ENCODE data around the gene FXN. TPM values are rescaled to one million over a fixed set of nuclear protein-coding genes. Genes with fewer than 3 reads are reported as not detected.
"Not testable (repeated sequence)": the region's sequence is repeated elsewhere in the genome, so short reads cannot be mapped to it uniquely, and the experiment has no call there.

The FXN gene
- total and polyA plus RNA-seq, 5 donors from 2014 or later = 15.4 to 58.7 (median 44.0) TPM

- Histone ChIP-seq H3K9me3 (ENCODE audit: control insufficient read depth in 2 of 2, low read length in 2 of 2) (no peaks in the 10 kb centered on the region), H3K36me3 (ENCODE audit: control insufficient read depth, insufficient read depth, low read length) (no peaks in the 10 kb centered on the region), H3K27ac (ENCODE audit: insufficient read depth, low read length, poor library complexity, severe bottlenecking) (no peak overlapping the region), H3K4me3 (ENCODE audit: low read depth, low read length) (no peak overlapping the region), H3K4me1 (ENCODE audit: control insufficient read depth, insufficient read depth, low read length, poor library complexity, severe bottlenecking) (no peaks in the 10 kb centered on the region), H3K27me3 (ENCODE audit: control insufficient read depth, insufficient read depth, low read length) (no peaks in the 10 kb centered on the region)
- ATAC-seq (ENCODE audit: low read depth in 2 of 2) (no peak), DNase-seq (no peak)
- Mint-ChIP-seq H3K27me3 (no peaks in the 10 kb centered on the region), H3K4me3 (no peak overlapping the region), H3K27ac (no peak overlapping the region), H3K36me3 (peaks cover 7% of the 10 kb centered on the region), H3K4me1 (no peaks in the 10 kb centered on the region), H3K9me3 (peaks cover 0 to 2% (median 0%) of the 10 kb centered on the region in 7 donors)
Measured at GRCh38 chr9:69107771-69108170, 72.2 kb downstream of the FXN start.

- H3K4me1 Mint-ChIP-seq, H3K27ac Mint-ChIP-seq, DNase-seq: not testable (repeated sequence)
Measured at GRCh38 chr9:69108706-69109105, 73.2 kb downstream of the FXN start.

GRCh38 chr9:69109152-69109551 is 73.6 kb downstream of the FXN start:
- H3K36me3 ChIP-seq (ENCODE audit: control insufficient read depth, insufficient read depth, low read length) = no peaks in the 10 kb centered on the region
- no peak overlapping the region for H3K4me3 ChIP-seq (ENCODE audit: low read depth, low read length)
- ATAC-seq (ENCODE audit: low read depth in 2 of 2) = no peak
- H3K4me1 Mint-ChIP-seq = peaks cover 0 to 2% (median 0%) of the 10 kb centered on the region in 4 donors
- H3K4me3 Mint-ChIP-seq = no peak overlapping the region
- no peak overlapping the region for H3K27ac ChIP-seq (ENCODE audit: insufficient read depth, low read length, poor library complexity, severe bottlenecking)
- peaks cover 0 to 2% (median 0%) of the 10 kb centered on the region in 7 donors for H3K9me3 Mint-ChIP-seq
- peaks cover 7% of the 10 kb centered on the region for H3K27me3 Mint-ChIP-seq
- no peaks in the 10 kb centered on the region for H3K4me1 ChIP-seq (ENCODE audit: control insufficient read depth, insufficient read depth, low read length, poor library complexity, severe bottlenecking)
- peaks cover 7% of the 10 kb centered on the region for H3K36me3 Mint-ChIP-seq
- no peaks in the 10 kb centered on the region for H3K27me3 ChIP-seq (ENCODE audit: control insufficient read depth, insufficient read depth, low read length)
- H3K27ac Mint-ChIP-seq = no peak overlapping the region
- H3K9me3 ChIP-seq (ENCODE audit: control insufficient read depth in 2 of 2, low read length in 2 of 2) = no peaks in the 10 kb centered on the region
- DNase-seq = no peak

More at GRCh38 chr9:69108706-69109105, 73.2 kb downstream of the FXN start:
- H3K27ac ChIP-seq (ENCODE audit: insufficient read depth, low read length, poor library complexity, severe bottlenecking); H3K27me3 ChIP-seq (ENCODE audit: control insufficient read depth, insufficient read depth, low read length); H3K4me3 Mint-ChIP-seq; H3K9me3 ChIP-seq (ENCODE audit: control insufficient read depth in 2 of 2, low read length in 2 of 2); H3K27me3 Mint-ChIP-seq; ATAC-seq (ENCODE audit: low read depth in 2 of 2); H3K4me3 ChIP-seq (ENCODE audit: low read depth, low read length); H3K36me3 Mint-ChIP-seq; H3K9me3 Mint-ChIP-seq; H3K4me1 ChIP-seq (ENCODE audit: control insufficient read depth, insufficient read depth, low read length, poor library complexity, severe bottlenecking); H3K36me3 ChIP-seq (ENCODE audit: control insufficient read depth, insufficient read depth, low read length): not testable (repeated sequence)

- not testable (repeated sequence) for H3K4me1 ChIP-seq (ENCODE audit: control insufficient read depth, insufficient read depth, low read length, poor library complexity, severe bottlenecking)
Measured at GRCh38 chr9:69112646-69113045, 77.1 kb downstream of the FXN start.

GRCh38 chr9:69115621-69116020 is 80.1 kb downstream of the FXN start:
- Histone ChIP-seq H3K27ac (ENCODE audit: insufficient read depth, low read length, poor library complexity, severe bottlenecking) (no peak overlapping the region), H3K4me3 (ENCODE audit: low read depth, low read length) (no peak overlapping the region), H3K4me1 (ENCODE audit: control insufficient read depth, insufficient read depth, low read length, poor library complexity, severe bottlenecking) (peaks cover 2% of the 10 kb centered on the region), H3K27me3 (ENCODE audit: control insufficient read depth, insufficient read depth, low read length) (no peaks in the 10 kb centered on the region), H3K36me3 (ENCODE audit: control insufficient read depth, insufficient read depth, low read length) (no peaks in the 10 kb centered on the region), H3K9me3 (ENCODE audit: control insufficient read depth in 2 of 2, low read length in 2 of 2) (no peaks in the 10 kb centered on the region)
- DNase-seq (no peak), ATAC-seq (ENCODE audit: low read depth in 2 of 2) (no peak)
- Mint-ChIP-seq H3K27me3 (peaks cover 9% of the 10 kb centered on the region), H3K27ac (no peak overlapping the region), H3K36me3 (no peaks in the 10 kb centered on the region), H3K4me3 (no peak overlapping the region), H3K9me3 (peaks cover 0 to 2% (median 0%) of the 10 kb centered on the region in 7 donors), H3K4me1 (peaks cover 0 to 9% (median 3%) of the 10 kb centered on the region in 4 donors)

More at GRCh38 chr9:69112646-69113045, 77.1 kb downstream of the FXN start:
- not testable (repeated sequence) for H3K36me3 Mint-ChIP-seq; H3K27me3 ChIP-seq (ENCODE audit: control insufficient read depth, insufficient read depth, low read length); H3K4me3 Mint-ChIP-seq; H3K27ac ChIP-seq (ENCODE audit: insufficient read depth, low read length, poor library complexity, severe bottlenecking); H3K27me3 Mint-ChIP-seq; H3K4me3 ChIP-seq (ENCODE audit: low read depth, low read length); DNase-seq; H3K36me3 ChIP-seq (ENCODE audit: control insufficient read depth, insufficient read depth, low read length); H3K27ac Mint-ChIP-seq; H3K4me1 Mint-ChIP-seq; ATAC-seq (ENCODE audit: low read depth in 2 of 2); H3K9me3 ChIP-seq (ENCODE audit: control insufficient read depth in 2 of 2, low read length in 2 of 2); H3K9me3 Mint-ChIP-seq

GRCh38 chr9:69118656-69119055 is 83.1 kb downstream of the FXN start:
- H3K36me3 ChIP-seq (ENCODE audit: control insufficient read depth, insufficient read depth, low read length) = no peaks in the 10 kb centered on the region
- no peaks in the 10 kb centered on the region for H3K9me3 ChIP-seq (ENCODE audit: control insufficient read depth in 2 of 2, low read length in 2 of 2)
- H3K27me3 ChIP-seq (ENCODE audit: control insufficient read depth, insufficient read depth, low read length) = peaks cover 5% of the 10 kb centered on the region
- H3K4me1 ChIP-seq (ENCODE audit: control insufficient read depth, insufficient read depth, low read length, poor library complexity, severe bottlenecking) = peaks cover 19% of the 10 kb centered on the region
- no peak overlapping the region for H3K27ac ChIP-seq (ENCODE audit: insufficient read depth, low read length, poor library complexity, severe bottlenecking)
- H3K27me3 Mint-ChIP-seq = peaks cover 14% of the 10 kb centered on the region
- DNase-seq (no peak), ATAC-seq (ENCODE audit: low read depth in 2 of 2) (no peak)
- peak overlapping the region in 2 of 4 donors; percentile 19 to 88 for H3K4me3 Mint-ChIP-seq
- no peaks in the 10 kb centered on the region for H3K9me3 Mint-ChIP-seq
- H3K4me3 ChIP-seq (ENCODE audit: low read depth, low read length) = no peak overlapping the region
- no peak overlapping the region for H3K27ac Mint-ChIP-seq
- H3K4me1 Mint-ChIP-seq = peaks cover 0 to 22% (median 12%) of the 10 kb centered on the region in 4 donors
- H3K36me3 Mint-ChIP-seq = no peaks in the 10 kb centered on the region

- DNase-seq = peak in 1 of 3 donors; percentile 27
- Mint-ChIP-seq H3K4me1 (peaks cover 0 to 21% (median 8%) of the 10 kb centered on the region in 4 donors), H3K27me3 (peaks cover 8% of the 10 kb centered on the region), H3K4me3 (peak overlapping the region; percentile 78 to 85 (median 81)), H3K36me3 (no peaks in the 10 kb centered on the region), H3K27ac (peak overlapping the region in 1 of 3 donors; percentile 41), H3K9me3 (no peaks in the 10 kb centered on the region)
- no peak for ATAC-seq (ENCODE audit: low read depth in 2 of 2)
- H3K4me1 ChIP-seq (ENCODE audit: control insufficient read depth, insufficient read depth, low read length, poor library complexity, severe bottlenecking) = peaks cover 19% of the 10 kb centered on the region
- H3K9me3 ChIP-seq (ENCODE audit: control insufficient read depth in 2 of 2, low read length in 2 of 2) = no peaks in the 10 kb centered on the region
- no peak overlapping the region for H3K4me3 ChIP-seq (ENCODE audit: low read depth, low read length)
- H3K27me3 ChIP-seq (ENCODE audit: control insufficient read depth, insufficient read depth, low read length) = peaks cover 5% of the 10 kb centered on the region
- no peaks in the 10 kb centered on the region for H3K36me3 ChIP-seq (ENCODE audit: control insufficient read depth, insufficient read depth, low read length)
- H3K27ac ChIP-seq (ENCODE audit: insufficient read depth, low read length, poor library complexity, severe bottlenecking) = no peak overlapping the region
Measured at GRCh38 chr9:69120380-69121154, 85.0 kb downstream of the FXN start.
